CD4-positive, alpha-beta T cell treated with Interleukin-1 beta for 1 hour (primary cell): Measurements from ENCODE around the gene MCTP1.
"Not testable (repeated sequence)": the region's sequence is repeated elsewhere in the genome, so short reads cannot be mapped to it uniquely, and the experiment has no call there.

Source experiments
- DNase-seq, 2 donors: peaks; one replicate each; pipeline ENCODE4 v3.0.0-alpha.2; 2020 to 2022

Gene MCTP1

DNA sequence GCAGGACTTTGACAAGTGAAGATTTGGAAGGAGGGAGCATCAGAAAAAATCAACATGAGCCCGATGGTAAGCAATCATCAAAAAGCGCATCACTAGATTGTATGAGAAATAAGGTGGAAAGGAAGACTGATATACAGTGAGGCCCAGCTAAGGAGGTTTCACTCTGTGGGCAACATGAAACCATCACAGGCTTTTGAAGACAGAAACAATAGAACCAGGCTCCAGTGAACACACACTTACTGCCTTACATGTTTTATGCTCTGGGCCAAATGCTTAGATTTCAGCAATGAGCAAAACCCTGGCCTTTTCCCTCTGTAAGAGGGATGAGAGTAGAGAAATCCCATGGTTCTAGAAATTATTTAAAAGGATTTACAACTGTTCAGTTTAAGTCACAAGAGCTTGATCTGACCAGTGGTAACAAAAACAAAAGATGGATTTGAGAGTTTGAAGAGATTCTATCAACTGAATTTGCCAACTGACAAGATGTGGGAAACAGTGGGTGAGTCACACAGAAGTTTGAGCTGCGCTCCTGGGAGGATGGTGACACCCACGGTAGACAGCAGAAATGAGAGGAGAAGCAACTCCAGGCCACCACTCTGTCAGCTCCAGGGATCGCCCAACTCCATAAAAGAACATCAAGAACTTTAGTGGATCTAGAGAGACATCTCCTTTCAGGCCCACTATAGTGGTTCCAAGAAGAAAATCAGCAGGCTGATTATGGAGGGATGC lies 261.8 kb downstream of the MCTP1 start:
- peak in 1 of 2 donors; percentile 21 for DNase-seq

DNA sequence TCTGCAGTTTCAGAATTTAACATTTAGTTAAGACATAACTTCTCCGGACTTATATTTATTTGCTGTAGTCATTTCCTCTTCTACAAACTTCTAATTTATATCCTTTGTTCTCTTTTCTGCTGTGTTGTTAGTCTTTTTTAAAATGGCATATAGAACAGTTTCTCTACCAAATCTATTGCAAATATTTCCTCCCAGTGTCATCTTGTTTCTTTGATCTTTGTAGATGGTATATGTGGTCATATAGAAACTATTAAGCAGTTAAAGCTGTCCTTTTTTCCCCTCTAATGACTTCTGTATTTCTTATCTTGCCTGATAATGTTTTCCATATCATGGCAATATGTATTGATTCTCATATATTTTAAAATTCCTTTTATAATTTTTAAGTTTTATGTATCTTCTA lies 264.5 kb downstream of the MCTP1 start:
- no peak for DNase-seq

DNA sequence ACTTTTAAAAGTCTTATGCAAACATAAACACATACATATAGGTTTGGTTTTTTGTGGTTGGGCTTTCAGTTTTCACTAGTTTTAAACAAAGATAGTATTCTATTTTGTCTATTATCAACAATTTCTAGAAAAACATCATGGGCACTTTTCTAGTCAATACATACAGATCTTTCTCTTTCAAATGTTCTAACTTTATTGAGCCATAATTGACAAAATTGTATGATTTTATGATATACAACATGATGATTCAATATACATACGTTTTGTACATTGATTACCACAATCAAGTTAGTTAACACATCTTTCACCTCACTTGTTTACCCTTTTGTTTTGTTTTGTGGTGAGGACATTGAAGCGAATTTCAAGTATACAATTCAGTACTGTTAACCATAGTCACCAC lies 265.9 kb downstream of the MCTP1 start:
- no peak for DNase-seq

DNA sequence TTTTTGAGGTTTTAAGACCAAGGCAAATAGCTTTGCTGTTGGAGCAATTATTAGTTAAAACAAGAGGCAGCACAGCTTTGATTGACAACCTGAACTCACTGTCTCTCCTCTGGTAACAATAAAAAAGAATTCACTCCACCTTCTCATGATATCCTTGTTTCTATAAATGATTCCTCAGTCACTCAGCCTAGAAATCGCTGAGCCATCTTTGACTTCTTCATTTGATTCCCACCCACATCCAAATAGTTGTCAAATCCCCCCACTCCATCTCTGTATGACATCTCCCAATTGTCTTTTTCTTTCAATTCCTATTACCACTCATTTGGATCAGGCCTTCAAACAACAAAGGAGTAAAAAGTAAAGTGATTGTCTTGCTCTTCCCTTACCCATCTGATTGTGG lies 266.4 kb downstream of the MCTP1 start:
- DNase-seq = no peak

DNA sequence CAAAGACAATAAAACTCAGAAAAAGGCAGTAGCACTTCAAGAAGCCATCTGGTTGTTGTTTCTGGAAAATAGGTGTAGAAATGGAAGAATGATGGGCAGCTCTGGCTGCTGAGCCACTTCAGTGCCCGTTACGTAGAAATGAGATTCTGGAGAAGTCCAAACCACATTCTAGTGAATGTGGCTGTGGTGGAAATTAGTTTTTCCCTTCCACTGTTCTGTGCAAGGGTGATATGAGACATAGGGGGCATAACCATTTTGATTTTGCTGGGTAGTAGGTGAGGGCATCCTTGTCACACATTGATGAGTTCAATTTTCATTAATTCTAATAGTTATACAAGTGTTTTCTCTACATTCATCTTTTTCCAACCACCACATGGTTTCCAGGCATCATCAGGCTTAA lies 275.1 kb downstream of the MCTP1 start:
- DNase-seq = no peak

DNA sequence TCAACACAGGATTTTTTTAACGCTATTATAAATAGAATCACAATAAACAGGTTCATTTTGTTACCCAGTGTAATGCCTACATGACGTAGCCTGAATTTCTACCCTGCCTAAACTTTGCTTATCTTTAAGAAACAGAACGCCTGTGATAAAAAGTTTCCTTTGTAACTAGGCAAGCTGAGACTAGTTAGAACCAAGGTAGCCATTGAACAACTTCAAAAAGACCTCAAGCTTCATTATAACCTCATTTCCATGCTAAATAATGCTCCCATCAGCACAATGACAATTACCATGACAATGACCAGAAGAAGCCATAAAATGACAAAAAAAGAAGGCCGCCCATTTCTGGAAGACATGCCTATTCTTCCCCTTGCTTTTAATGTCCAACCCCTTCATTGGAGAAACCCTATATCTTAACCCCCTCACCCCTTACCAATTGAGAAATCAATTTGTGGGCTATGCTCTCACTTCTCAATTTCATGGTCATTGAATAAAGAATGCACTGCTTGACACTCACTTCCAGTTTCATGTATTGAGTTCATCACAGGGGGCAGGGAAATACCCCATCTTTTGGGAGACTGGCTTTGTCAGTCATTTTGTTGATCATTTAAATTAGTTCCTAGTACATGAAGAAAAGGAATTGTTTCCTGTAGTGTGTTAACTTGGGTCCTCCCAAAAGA lies 276.8 kb downstream of the MCTP1 start:
- DNase-seq = no peak

DNA sequence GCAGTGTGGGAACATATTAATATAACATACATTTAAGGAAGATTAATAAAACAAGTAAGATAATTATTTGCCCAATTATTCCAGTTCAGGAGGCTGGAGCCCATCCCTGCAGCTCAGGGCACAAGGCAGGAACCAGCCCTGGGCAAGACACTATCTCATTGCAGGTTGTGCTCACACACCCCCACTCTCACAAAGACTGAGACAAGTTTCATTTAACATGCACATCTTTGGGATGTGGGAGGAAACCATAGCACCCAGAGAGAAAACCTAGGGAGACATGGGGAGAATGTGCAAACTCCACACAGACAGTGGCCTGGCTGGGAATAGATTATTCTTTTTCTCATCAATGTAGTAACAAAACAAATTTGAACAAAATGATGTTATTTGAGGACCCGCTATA lies 279.1 kb downstream of the MCTP1 start:
- no peak for DNase-seq

DNA sequence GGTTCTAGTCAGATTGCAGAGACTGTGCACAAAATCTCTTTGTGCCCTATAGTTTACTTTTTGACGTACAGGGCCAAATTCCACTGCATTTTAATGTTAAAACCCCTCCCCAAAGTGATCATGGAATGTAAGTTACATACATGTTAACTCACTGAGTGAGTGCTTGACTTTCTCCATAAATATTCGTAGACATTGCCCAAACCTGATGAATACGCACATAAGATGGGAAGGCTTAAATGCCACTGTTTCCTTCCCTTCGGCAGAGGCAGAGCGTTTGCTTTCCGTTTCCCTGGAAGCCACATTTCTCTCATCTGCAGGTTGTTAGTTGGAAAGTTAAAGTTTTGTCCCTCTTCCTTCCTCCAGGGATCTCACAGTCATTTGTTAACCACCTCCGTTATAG lies 286.2 kb downstream of the MCTP1 start:
- no peak for DNase-seq

DNA sequence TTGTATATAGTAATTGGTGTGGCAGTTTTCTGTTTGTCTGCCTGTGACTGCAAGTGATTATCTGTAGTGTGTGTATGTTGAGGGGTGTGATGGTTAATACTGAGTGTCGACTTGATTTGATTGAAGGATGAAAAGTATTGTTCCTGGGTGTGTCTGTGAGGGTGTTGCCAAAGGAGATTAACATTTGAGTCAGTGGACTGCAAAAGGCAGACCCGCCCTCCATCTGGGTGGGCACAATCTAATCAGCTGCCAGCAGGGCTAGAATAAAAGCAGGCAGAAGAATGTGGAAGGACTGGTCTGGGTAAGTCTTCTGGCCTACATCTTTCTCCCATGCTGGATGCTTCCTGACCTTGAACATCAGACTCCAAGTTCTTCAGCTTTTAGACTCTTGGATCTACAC lies 290.4 kb downstream of the MCTP1 start:
- DNase-seq = not testable (repeated sequence)

DNA sequence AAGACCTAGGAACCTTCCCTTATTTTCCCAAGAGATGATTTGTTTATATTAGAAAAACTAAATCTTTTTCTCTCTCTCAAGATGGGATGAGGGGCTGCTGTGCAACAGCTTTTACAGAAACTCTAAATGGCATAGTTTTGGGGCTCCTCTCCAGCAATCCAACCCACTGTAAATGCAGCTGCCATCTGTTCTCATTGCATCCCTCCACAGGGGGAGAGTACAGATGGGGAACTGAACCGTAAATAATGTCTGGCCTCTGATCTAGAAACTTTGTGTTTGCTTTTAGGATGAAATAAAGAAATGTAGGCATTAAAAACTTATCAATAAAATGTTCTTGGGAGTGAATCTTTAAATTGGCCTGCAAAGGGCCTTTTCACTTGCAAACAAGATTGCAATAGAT lies 291.4 kb downstream of the MCTP1 start:
- no peak for DNase-seq

DNA sequence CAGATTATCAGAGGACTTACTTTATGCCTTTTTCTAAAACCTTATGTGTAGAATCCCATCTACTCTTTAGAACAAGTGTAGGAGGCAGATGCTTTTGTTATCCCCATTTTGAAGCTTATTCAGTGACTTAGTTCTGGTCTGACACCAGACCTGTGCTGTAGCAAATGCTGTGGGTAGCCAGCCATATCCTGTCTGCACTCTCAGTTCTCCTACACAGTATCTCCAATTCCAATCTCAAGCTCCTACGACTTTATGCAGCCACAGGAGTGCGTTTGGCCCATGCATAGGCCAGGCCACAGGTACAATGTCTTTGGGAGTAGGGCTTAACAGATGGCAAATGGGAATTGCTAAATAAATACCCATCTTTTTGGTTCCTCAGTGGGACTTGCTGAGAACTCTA lies 292.6 kb downstream of the MCTP1 start:
- DNase-seq = no peak

DNA sequence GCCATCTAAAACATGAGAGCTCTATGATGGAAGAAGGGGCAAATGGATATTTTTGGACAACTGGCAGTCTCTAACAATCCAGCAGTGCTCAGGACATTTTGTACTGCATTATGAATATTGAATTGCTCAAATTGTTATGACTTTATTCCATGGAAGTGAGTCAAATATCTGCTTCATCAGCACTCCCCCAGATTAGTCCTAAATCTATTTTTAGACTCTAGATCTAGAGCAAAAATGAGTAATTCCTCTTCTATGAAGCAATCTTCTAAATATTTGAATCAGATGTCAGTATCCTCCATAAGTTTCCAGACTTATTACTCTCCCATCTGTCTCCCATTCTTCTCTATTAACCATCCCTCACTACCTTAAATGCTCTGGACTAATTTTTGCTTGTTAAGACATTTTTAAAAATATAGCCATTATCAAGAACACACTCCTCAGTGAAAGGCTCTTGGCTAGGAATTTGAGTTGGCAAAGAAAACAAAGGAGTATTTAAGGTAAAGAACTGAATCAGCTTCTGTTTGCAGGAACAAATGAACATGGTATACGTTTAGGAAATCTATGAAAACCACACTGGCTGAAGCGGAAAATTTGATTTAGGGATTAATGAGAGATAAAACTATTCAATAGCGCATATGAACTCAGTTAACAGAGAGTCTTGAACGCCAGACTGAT lies 300.9 kb downstream of the MCTP1 start:
- no peak for DNase-seq

DNA sequence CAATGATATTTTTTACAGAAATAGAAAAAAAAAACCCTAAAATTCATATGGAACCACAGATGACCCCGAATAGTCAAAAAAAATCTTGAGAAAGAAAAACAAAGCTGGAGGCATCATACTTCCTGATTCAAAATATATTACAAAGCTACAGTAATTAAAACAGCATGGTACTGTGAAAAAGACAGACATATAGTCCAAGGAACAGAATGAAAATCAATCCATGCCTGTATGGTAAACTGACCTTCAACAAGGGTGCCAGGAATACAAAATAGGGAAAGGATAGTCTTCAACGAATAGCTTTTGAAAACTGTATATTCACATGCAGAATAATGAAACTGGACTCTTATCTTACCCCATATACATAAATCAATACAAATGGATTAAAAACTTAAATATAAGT lies 307.5 kb downstream of the MCTP1 start:
- no peak for DNase-seq

DNA sequence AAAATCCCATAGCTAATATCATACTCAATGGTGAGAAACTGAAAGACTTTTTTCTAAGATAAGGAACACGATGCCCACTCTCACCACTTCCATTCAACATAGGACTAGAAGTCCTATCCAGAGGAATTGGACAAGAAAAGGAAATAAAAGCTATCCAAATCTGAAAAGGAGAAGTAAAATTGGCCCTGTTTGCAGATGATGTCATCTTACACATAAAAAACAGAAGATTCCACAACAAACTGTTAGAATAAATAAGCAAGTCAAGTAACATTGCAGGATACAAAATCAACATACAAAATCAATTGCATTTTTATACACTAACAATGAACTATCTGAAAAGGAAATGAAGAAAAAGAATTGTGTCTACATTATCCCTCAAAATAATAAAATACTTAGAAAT lies 308.0 kb downstream of the MCTP1 start:
- no peak for DNase-seq

DNA sequence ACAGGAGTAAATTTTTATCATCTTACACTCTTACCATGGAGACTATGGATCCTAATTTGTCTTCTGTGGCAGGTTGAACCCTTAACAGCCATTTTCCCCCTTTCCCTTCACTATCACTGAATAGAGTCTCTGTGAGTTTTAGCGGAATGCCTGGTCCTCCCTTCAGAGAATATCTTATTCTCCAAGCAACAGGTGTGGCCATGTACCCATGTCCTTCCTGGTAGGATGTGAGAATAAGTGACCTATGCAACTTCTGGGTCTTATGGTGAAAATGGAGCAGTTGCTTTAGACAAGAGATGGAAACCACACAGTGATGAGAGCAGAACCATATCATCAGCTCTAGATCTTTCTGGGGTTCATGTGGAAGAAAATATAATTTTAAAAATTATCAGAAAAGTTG lies 312.6 kb downstream of the MCTP1 start:
- DNase-seq = no peak

DNA sequence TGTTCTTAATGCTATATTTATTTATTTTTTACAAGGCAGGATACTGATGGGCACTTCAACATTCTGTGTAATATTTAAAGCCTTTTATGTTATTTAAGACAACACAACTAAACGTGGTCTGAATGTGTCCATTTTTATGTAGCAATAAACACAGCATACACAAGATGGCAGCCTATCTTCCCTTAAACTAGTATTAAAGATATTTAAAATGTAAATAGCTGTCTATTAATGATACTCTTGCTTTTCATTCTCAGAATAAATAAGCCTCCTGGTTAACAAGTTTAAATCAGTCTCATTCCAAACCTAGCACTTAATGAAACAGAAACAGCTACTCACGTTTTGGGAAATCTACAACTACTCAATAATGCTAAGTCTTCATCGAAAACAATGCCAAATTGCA lies 315.7 kb downstream of the MCTP1 start:
- DNase-seq = no peak

DNA sequence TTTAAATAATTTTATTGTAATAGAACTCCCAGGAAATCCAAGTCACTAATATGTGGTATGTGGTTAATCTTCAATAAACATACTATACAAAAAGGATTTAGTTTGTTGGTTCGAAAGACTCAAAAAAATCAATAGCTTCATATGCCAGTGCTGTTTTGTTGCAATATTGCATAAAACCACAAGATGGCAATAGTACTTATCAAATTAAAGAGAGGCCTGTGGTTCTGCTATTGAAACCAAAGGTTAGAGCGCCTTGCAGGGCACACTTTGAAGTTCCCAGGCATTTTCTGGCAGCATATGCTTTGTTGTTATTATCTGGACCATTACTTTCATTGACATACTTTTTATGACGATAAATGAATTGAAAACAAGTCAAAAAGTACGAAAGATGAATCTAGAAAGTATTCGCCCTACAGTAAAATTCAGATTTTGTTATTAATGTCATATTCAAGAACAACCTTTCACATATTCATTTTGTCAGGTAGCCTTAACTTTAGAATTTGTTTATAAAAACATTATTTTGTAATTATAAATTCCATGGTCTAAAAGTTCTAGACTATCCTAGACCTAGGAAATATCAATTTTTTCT lies 316.3 kb downstream of the MCTP1 start:
- peak; percentile 10 to 36 for DNase-seq

DNA sequence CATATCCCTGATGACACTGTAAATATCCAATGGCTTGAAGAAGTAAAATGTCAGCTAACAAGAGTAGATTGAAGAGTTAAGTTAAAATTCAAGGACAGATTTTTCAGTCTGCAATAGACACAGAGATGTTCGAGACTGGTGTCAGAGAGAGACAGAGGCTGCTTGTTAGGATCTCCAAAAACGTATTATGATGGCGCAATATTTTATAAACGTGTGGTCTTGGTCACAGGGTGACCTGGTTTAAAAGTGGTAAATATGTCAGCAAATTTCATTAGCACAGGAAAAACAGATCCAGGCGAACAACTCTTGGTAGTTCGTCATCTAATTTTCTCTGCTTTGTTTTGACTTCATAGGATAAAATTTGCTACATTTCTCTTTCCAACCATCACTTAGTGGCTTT lies 317.4 kb downstream of the MCTP1 start:
- DNase-seq = no peak

DNA sequence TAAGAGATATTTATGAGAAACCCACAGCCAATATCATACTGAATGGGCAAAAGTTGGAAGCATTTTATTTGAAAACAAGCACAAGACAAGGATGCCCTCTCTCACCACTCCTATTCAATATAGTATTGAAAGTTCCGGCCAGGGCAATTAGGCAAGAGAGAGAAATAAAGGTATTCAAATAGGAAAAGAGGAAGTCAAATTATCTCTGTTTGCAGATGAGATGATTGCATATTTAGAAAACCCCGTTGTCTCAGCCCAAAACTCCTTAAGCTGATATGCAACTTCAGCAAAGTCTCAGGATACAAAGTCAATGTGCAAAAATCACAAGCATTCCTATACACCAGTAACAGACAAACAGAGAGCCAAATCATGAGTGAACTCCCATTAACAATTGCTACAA lies 325.6 kb downstream of the MCTP1 start:
- DNase-seq = not testable (repeated sequence)

DNA sequence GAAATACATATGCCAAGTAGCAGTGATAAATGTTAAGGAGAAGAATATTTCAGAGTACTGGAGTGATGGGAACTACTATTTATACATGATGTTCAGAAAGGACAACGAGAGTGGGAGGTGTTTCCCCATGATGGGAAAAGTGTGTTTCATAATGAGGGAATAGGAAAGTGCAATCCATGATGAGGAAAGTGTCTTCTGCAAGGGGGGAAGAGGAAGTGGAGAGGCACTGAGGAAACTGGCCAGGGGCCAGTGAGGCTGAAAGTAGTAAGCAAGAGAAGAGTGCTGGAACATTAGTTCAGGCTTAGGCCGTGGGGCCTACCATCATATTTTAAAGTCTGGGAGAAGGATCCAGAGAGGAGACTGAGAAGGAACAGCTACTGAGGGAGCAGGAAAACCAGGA lies 339.2 kb downstream of the MCTP1 start:
- no peak for DNase-seq

DNA sequence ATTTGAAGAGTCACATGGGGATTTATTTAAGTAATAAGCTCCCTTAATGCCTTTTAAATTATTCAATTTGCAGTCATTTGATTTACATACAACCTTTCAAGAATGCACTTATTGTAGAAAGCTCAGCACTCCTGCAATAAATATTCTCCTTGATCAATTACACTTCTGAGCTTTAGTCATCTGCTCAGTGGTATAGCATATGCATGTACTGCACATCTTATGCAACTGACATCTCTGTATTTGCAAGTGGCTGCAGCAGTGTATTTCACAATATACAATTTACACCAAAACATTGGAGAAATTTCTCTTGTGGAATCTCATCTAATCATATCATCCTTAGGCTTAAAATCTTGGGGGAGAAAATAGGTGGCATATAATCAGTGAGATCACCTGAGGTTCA lies 340.7 kb downstream of the MCTP1 start:
- DNase-seq = no peak

DNA sequence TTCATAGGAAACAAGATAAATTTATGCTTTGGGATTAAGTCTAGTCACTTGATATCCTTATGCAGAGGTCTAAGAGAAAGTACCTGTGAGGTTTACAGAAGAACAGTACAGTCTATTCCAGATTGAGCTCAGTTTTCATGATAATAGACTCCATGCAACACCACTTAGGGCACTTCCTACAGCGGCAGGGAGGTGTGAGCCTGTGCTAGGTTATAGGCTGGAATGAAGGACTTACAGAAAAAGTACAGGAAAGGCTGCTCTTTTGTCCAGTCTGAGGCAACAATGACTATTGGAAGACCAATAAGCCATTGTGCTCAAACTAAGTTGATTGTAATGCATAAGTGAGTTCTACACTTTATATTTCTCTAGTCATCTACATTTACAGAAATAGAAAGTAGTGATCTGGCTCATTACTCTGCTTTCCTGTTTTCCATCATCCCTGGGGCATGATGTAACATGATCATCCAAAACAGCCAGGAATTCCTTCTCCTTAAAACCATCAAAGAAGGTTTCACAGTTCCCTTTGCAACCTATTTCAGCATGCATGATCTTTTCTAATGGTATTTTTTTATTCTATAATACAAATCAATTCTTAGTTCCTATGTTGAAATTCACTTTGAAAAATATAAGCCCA lies 343.7 kb downstream of the MCTP1 start:
- DNase-seq = no peak

DNA sequence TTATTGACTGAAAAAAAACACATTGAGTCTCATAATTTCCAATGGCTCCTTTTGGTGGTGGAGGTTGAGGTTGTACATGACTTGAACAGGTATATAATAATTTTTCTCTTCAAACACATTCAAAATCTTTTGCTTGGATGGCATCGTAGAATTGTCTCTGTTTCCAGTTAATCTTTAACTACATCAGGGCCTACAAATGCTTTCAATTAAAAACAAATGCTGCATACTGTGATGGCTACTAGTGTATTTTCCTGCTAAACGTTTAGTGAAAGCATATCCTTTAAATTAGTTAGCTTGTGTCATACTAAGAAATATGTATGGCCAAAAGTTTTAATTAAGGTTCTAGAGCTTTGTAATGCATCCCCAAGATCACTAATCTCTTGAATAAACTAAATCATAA lies 352.6 kb downstream of the MCTP1 start:
- no peak for DNase-seq
